Skeletal muscle cell (primary cell): ENCODE data around the gene CHST8.

Source experiments
- DNase-seq: peaks from one replicate; pipeline ENCODE4 v3.0.0-alpha.2; 2010; ENCODE audit warnings: low read depth
- H3K4me3 ChIP-seq: 2 replicates; pipeline ENCODE4 v1.5.1; 2011; ENCODE audit warnings: low read depth, mild to moderate bottlenecking, control low read depth, low read length, moderate library complexity

Gene CHST8

DNA sequence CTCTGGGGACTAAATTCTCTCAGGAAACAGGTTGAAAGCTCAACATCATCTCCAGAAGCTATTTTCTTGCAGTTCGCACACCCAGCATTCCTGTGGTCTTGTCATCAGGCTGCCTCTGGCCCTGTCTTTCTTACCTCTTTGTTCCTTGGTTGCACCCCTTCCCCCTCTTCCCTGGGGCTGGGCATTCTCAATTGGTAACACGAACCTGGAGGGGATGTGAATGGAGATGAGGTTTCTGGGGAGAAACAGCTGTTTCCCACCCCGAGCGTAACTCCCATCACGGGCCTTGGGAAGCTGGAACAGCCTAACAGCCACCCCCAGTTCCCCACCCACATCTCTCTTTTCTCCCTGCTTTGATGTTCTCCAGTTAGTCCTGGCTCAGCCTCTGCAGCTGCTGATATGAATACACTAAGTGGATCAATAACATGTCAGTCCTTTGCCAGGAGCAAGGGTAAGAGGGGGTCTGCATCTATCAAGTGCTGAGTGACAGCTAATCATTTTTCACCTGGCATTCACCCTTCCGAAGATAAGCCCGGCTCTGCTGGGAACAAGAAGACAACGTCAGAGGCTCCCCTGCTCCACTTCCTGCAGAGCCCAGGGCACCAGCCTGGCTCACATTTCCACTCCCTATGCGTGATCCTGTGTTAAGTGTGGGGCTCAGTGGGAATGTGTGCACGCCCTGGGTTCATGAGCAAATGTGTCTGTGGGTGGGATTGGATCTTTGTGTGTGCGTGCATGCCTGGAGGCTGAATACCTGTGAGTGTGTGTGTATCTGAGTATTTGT, 100.9 kb downstream of the CHST8 start:
- no peak for DNase-seq

GRCh38 chr19:33723512-33723911, 101.8 kb downstream of the CHST8 start:
- DNase-seq, result no peak
- H3K4me3 ChIP-seq, result no peak overlapping the region

More for the DNA sequence above, 100.9 kb downstream of the CHST8 start:
- no peak overlapping the region for H3K4me3 ChIP-seq

- DNase-seq, result no peak
These were observed 102.4 kb downstream of the CHST8 start for GRCh38 chr19:33724021-33724720.

DNA sequence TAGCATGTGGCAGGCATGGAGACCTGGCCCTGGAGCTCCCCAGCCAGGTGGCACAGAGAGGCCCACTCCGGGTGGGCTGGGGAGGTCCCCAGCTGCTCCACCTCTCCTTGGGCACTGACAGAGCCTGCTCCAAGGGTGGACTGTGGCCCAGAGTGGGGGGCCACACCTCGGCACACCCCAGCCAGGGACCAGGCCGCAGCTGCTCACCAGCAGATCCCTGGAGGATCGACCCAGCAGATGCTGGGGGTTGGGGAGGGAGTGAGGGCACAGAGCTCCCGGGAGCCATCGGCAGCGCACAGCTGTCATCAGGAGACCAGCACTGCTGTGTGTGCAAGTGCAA, 102.9 kb downstream of the CHST8 start:
- no peak overlapping the region for H3K4me3 ChIP-seq
- DNase-seq, result no peak

More at GRCh38 chr19:33724021-33724720, 102.4 kb downstream of the CHST8 start:
- no peak overlapping the region for H3K4me3 ChIP-seq

DNA sequence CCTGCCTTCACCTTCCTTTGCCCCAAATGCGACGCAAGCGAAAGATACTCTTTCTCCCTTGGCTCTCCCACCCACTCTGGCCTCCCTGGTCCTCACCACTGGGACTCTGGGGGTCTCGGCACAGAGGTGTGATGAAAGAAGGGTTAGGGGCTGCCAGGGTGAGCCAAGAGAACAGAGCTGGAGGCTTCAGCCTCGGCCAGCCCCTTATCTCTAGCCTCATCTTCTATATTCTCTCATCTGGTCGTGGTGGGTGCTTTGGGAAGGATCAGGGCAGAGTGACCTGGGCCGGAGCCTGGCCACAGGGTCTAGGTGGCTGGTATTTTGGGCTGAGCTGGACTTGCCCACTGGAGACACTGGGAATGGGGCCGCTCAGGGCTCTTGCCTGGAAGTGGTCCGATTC, 103.8 kb downstream of the CHST8 start:
- no peak overlapping the region for H3K4me3 ChIP-seq
- no peak for DNase-seq

GRCh38 chr19:33726756-33727155, 105.0 kb downstream of the CHST8 start:
- H3K4me3 ChIP-seq, result no peak overlapping the region
- no peak for DNase-seq

GRCh38 chr19:33727331-33727998, 105.7 kb downstream of the CHST8 start:
- no peak for DNase-seq
- no peak overlapping the region for H3K4me3 ChIP-seq

GRCh38 chr19:33728141-33728540, 106.4 kb downstream of the CHST8 start:
- H3K4me3 ChIP-seq, result no peak overlapping the region

GRCh38 chr19:33730858-33731607, 109.3 kb downstream of the CHST8 start:
- no peak overlapping the region for H3K4me3 ChIP-seq
- DNase-seq, result no peak

More at GRCh38 chr19:33728141-33728540, 106.4 kb downstream of the CHST8 start:
- DNase-seq, result no peak

DNA sequence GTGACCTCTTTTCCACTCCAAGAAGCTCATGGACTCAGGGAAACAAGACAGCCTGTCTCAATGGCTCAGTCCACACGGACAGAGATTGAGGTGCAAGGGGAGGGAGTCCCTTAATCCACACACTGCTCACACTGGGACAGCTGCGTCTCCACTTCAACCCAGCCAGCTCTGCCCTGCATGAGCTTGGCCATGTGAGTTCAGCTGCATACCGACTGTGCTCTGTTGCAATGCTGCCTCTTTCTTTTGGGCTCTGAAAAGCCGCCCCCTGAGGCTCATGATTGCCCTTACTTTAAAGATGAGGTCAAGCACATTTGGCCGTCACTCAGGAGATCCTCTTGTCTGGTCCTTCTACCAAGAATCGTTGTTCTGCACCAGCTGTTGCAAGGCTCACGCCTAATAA, 110.1 kb downstream of the CHST8 start:
- no peak for DNase-seq
- no peak overlapping the region for H3K4me3 ChIP-seq

DNA sequence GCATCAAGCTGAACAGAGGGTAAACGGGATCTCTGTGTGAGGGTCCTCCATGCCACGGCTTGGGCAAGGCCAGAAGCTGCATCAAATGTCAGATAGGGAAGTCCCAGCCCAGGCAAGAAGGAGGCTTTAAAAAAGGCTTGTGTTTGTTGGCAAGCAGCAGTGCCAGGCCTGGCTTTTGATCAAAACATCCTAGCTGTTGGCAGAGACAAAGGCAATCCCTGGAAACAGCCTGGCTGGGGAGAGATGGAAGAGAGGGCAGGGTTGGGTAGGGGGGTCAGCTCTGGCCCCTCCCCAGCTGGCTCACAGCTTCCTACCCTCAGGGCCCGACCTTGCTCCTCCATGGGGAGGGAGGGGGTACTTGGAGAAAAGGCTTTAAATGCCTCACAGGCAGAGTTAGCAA, 113.2 kb downstream of the CHST8 start:
- DNase-seq, result no peak

GRCh38 chr19:33736158-33736557, 114.4 kb downstream of the CHST8 start:
- H3K4me3 ChIP-seq, result no peak overlapping the region
- DNase-seq, result no peak

More for the DNA sequence above, 113.2 kb downstream of the CHST8 start:
- no peak overlapping the region for H3K4me3 ChIP-seq

DNA sequence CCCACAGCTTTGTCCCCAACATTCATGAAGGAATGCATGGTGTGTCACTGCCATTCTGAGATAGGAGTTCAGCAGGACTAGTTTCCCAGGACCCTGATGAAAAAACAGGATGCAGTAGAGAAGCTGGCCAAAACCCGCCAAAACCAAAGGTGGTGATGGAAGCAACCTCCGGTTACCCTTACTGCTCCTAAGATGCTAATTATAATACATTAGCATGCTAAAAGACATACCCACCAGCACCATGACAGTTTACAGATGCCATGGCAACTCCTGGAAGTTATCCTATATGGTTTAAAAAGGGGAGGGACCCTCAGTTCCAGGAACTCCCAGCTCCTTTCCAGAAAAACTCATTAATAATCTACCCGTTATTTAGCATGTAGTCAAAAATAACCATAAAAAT, 115.0 kb downstream of the CHST8 start:
- H3K4me3 ChIP-seq, result no peak overlapping the region
- DNase-seq, result no peak

GRCh38 chr19:33737681-33738371, 116.1 kb downstream of the CHST8 start:
- no peak for DNase-seq
- H3K4me3 ChIP-seq, result no peak overlapping the region

GRCh38 chr19:33740811-33741396, 119.2 kb downstream of the CHST8 start:
- no peak overlapping the region for H3K4me3 ChIP-seq
- DNase-seq, result no peak

- H3K4me3 ChIP-seq, result no peak overlapping the region
These were observed 123.5 kb downstream of the CHST8 start for GRCh38 chr19:33745297-33745696.

GRCh38 chr19:33746159-33746558, 124.4 kb downstream of the CHST8 start:
- H3K4me3 ChIP-seq, result no peak overlapping the region
- no peak for DNase-seq

More at GRCh38 chr19:33745297-33745696, 123.5 kb downstream of the CHST8 start:
- no peak for DNase-seq

DNA sequence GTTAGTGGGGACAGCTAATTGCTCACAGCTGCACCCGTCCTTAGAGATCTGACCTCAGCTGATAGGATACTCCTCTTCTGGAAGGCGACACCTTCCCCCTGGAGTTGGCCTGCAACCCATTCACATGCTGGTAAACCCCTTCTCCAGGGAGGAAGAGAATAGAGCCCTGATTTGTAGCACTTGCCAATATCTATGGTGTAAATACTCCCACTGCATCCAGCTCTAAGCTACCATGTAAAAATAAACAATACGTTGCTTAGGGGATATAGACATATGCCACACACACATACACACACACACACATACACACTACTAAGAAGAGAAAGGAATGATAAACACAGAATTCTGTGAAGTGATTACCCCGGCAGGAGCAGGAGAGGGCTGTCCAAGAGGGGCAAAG, 125.5 kb downstream of the CHST8 start:
- no peak overlapping the region for H3K4me3 ChIP-seq
- no peak for DNase-seq

DNA sequence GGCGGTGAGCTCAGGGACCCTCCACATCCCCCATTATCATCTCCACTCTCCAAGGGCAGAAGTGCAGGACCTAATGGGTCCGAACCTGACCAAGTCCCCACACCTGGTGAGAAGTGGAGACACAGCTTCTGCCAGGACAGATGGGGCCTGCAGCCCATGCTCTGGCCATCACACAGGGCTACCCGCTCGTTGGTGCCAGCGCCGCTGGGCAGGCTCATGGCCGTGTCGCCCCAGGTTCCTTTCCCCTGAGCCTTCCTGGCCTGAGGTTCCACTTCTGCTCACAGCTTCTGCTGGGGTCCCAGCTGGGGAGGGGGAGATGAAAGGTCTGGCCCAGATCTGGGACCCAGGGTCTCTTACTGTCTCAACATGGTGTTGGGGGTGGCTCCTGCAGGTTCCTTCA, 126.5 kb downstream of the CHST8 start:
- DNase-seq, result no peak
- H3K4me3 ChIP-seq, result no peak overlapping the region
